Gastroesophageal sphincter (tissue), 4 donors: ENCODE results near the gene DCANP1. TPM values are rescaled to one million over a fixed set of nuclear protein-coding genes. Genes with fewer than 3 reads are reported as not detected.

Source experiments
- ATAC-seq: fragments of 150-250 bp; one replicate; pipeline ENCODE4 v1.9.1; 2016; ENCODE audit warnings: mild to moderate bottlenecking, moderate library complexity
- H3K27ac ChIP-seq, 4 donors: fragments of 200-600 bp; sonication (generic) in 3 of 4; 1 replicate in 3 of 4; 2 replicates in 1 of 4; pipeline ENCODE4 v1.5.1; 2016 to 2019
- H3K27me3 ChIP-seq: fragments of 200-600 bp; sonication (generic); one replicate; pipeline ENCODE4 v1.5.1; 2019
- H3K36me3 ChIP-seq, 2 donors: fragments of 200-600 bp; sonication (generic); one replicate each; pipeline ENCODE4 v1.5.1; 2019; ENCODE audit warnings: control low read depth in 1 of 2
- H3K4me1 ChIP-seq, 3 donors: fragments of 200-600 bp; sonication (generic); 1 replicate in 2 of 3; 2 replicates in 1 of 3; pipeline ENCODE4 v1.5.1; 2016 to 2019; ENCODE audit warnings: control low read depth in 2 of 3
- H3K4me3 ChIP-seq, 2 donors: fragments of 200-600 bp; sonication (generic); one replicate each; pipeline ENCODE4 v1.5.1; 2019; ENCODE audit warnings: mild to moderate bottlenecking in 1 of 2, moderate library complexity in 1 of 2
- H3K9me3 ChIP-seq, 3 donors: fragments of 200-600 bp; sonication (generic); one replicate each; pipeline ENCODE4 v1.5.1; 2017 to 2019; ENCODE audit warnings: control low read depth in 2 of 3
- EP300 ChIP-seq: sonication (generic); formaldehyde crosslinking; IDR thresholded peaks from one replicate; pipeline ENCODE4 v1.6.1; 2017; ENCODE audit warnings: antibody characterized with exemption, mild to moderate bottlenecking
- POLR2A ChIP-seq, 2 donors: fragments of 450-650 bp; IDR thresholded peaks; one replicate each; pipeline ENCODE4 v1.6.1; 2017; ENCODE audit warnings: antibody characterized with exemption in 2 of 2, mild to moderate bottlenecking in 2 of 2, moderate library complexity in 1 of 2
- POLR2AphosphoS5 ChIP-seq: sonication (generic); formaldehyde crosslinking; IDR thresholded peaks from one replicate; pipeline ENCODE4 v1.6.1; 2017; ENCODE audit warnings: antibody characterized with exemption
- WGBS, 2 donors: methylation state at CpG; one replicate each; pipeline ENCODE4 v1.1.5; 2018; ENCODE audit warnings: low coverage in 1 of 2; 5-methylcytosine and 5-hydroxymethylcytosine counted together
- total RNA-seq, 4 donors: library from RNA; depleted of rRNA; stranded (reverse); fragments of >200 nt; gene quantifications; one replicate each; pipeline ENCODE4 v1.1.0, GENCODE V29; 2016
- TF ChIP-seq, protein P1 (sequence below), 4 experiments: fragments of 200-600 bp in 2 of 4; fragments of 450-650 bp in 2 of 4; sonication (generic) in 1 of 4; IDR thresholded peaks; one replicate each; pipeline ENCODE4 v1.5.1; 2017 to 2019; ENCODE audit warnings: antibody characterized with exemption in 4 of 4, mild to moderate bottlenecking in 2 of 4, moderate library complexity in 2 of 4

DCANP1 gene
- total RNA-seq, 4 donors from 2014 or later = not detected

DNA sequence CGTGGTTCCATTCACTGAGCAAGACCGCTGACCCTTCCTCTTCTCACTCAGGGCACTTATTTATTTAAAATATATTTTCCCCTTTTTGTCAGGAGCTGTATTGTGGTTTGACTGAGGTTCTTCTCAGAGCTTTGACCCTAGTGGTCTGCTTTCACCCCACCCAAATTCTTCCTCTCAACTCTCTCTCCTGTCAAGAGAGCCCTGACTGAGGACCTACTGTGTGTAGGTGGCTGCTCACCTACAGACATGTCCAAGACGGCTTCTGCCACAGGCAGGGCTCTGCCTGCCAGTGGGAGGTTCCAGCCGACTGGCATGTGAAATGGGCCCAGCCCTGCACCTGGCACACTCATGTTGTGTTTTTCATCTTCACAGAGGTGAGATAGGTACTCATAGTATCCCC, 5.2 kb downstream of the DCANP1 start:
- TF ChIP-seq POLR2AphosphoS5 = no peak
- no peak for TF ChIP-seq EP300
- no peak for TF ChIP-seq POLR2A (IDR thresholded peaks at IDR 0.05)
- TF ChIP-seq, protein P1, sequence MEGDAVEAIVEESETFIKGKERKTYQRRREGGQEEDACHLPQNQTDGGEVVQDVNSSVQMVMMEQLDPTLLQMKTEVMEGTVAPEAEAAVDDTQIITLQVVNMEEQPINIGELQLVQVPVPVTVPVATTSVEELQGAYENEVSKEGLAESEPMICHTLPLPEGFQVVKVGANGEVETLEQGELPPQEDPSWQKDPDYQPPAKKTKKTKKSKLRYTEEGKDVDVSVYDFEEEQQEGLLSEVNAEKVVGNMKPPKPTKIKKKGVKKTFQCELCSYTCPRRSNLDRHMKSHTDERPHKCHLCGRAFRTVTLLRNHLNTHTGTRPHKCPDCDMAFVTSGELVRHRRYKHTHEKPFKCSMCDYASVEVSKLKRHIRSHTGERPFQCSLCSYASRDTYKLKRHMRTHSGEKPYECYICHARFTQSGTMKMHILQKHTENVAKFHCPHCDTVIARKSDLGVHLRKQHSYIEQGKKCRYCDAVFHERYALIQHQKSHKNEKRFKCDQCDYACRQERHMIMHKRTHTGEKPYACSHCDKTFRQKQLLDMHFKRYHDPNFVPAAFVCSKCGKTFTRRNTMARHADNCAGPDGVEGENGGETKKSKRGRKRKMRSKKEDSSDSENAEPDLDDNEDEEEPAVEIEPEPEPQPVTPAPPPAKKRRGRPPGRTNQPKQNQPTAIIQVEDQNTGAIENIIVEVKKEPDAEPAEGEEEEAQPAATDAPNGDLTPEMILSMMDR (IDR thresholded peaks at IDR 0.05) = no peak
- H3K36me3 ChIP-seq = no peaks in the 10 kb centered on the region
- 49% methylated on average over 3 of the region's 4 CpGs; no CpG with 5 or more reads in 1 of the 2 donors for WGBS, 2 donors
- H3K4me3 ChIP-seq = no peak overlapping the region
- H3K9me3 ChIP-seq = no peaks in the 10 kb centered on the region
- no peaks in the 10 kb centered on the region for H3K27me3 ChIP-seq
- H3K4me1 ChIP-seq = peaks cover 0 to 22% (median 3%) of the 10 kb centered on the region in 3 donors
- H3K27ac ChIP-seq = no peak overlapping the region
- ATAC-seq = no peak

- H3K27ac ChIP-seq = no peak overlapping the region
- TF ChIP-seq POLR2AphosphoS5 (no peak), EP300 (no peak), POLR2A (IDR thresholded peaks at IDR 0.05) (no peak)
- TF ChIP-seq, protein P1 (IDR thresholded peaks at IDR 0.05) = no peak
- H3K27me3 ChIP-seq = no peaks in the 10 kb centered on the region
- no peaks in the 10 kb centered on the region for H3K36me3 ChIP-seq
- 0 to 18% methylated on average over 2 to 5 of the region's 11 CpGs for WGBS, 2 donors
- H3K4me1 ChIP-seq = peaks cover 0 to 22% (median 3%) of the 10 kb centered on the region in 3 donors
- no peak for ATAC-seq
- H3K9me3 ChIP-seq = no peaks in the 10 kb centered on the region
- no peak overlapping the region for H3K4me3 ChIP-seq
Observed at GRCh38 chr5:135441350-135441831, 5.8 kb downstream of the DCANP1 start.

DNA sequence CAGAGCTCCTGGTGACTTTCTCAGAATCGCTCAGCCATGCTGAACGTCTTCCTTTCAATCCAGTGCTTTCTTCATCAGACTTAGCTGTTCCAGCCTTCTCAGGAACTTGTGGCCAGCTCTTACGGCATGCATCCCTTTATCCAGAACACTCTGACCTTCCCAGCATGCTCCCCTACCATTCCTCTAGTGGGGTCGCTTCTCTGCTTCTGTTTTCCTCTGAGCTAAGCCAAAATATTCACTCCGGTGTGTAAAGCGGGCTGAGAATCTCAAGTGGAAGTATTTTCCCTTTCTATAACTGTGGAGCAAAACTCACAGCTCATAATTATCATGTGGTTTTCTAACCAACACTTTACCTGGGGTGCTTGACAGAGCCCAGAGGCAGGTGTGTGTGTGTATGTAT, 6.2 kb downstream of the DCANP1 start:
- WGBS, 2 donors = 71 to 80% methylated on average over 3 to 4 of the region's 6 CpGs
- peaks cover 0 to 22% (median 3%) of the 10 kb centered on the region in 3 donors for H3K4me1 ChIP-seq
- H3K27ac ChIP-seq = no peak overlapping the region
- no peak for ATAC-seq
- H3K27me3 ChIP-seq = peaks cover under 1% of the 10 kb centered on the region
- H3K4me3 ChIP-seq = no peak overlapping the region
- no peak for TF ChIP-seq POLR2AphosphoS5
- TF ChIP-seq POLR2A (IDR thresholded peaks at IDR 0.05) = no peak
- H3K36me3 ChIP-seq = no peaks in the 10 kb centered on the region
- no peaks in the 10 kb centered on the region for H3K9me3 ChIP-seq

GRCh38 chr5:135439231-135440205, 7.6 kb downstream of the DCANP1 start:
- TF ChIP-seq, protein P1 (IDR thresholded peaks at IDR 0.05) = no peak
- no peak for TF ChIP-seq EP300
- Histone ChIP-seq H3K9me3 (no peaks in the 10 kb centered on the region), H3K36me3 (no peaks in the 10 kb centered on the region), H3K4me3 (no peak overlapping the region), H3K4me1 (peaks cover 0 to 22% (median 3%) of the 10 kb centered on the region in 3 donors), H3K27me3 (peaks cover 12% of the 10 kb centered on the region), H3K27ac (no peak overlapping the region)
- WGBS, 2 donors = 80 to 84% methylated on average over 4 to 8 of the region's 11 CpGs
- no peak for ATAC-seq

DNA sequence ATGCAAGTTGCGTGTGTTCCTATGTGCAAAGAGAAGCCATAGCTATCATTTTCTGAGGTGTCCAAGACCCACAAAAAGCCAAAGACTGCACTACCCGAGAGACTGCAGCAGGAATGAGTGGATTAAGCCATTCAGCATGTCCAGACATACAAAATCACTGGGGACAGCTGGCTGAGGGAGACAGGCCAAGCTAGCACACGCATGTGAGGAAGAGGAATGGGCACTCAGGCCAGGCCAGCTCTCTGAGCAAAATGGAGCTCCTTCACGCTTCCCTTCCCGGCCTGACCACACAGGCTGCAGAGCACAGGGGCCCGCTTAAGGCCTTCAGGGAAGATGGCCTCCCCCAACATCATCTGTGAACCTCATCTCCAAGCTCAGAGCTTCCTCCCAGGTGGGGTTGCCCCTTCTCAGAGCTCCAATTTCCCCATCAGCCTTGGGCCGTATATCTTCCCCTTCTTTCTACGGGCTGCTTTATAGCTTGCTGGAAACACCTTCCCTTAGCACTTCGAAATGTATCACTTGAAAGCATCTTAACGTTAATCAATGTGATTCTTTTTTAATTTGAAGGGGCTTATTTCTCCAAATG, 8.4 kb downstream of the DCANP1 start:
- no peak for ATAC-seq
- Histone ChIP-seq H3K4me3 (no peak overlapping the region), H3K27ac (no peak overlapping the region), H3K4me1 (peaks cover 0 to 21% (median 3%) of the 10 kb centered on the region in 3 donors), H3K9me3 (no peaks in the 10 kb centered on the region), H3K27me3 (peaks cover 12% of the 10 kb centered on the region), H3K36me3 (no peaks in the 10 kb centered on the region)
- TF ChIP-seq POLR2A (IDR thresholded peaks at IDR 0.05) = no peak
- TF ChIP-seq, protein P1 (IDR thresholded peaks at IDR 0.05) = no peak
- no peak for TF ChIP-seq EP300
- TF ChIP-seq POLR2AphosphoS5 = no peak
- 81 to 99% methylated on average over 8 to 9 of the region's 10 CpGs for WGBS, 2 donors
